ENCODE data around the gene C16orf87. TPM values are rescaled to one million over a fixed set of nuclear protein-coding genes. Genes with fewer than 3 reads are reported as not detected.

Gene C16orf87
- total and polyA plus RNA-seq, 9 of the 15 experiments (the other 6 are each of a cell fraction or from before 2014, with no cell fraction given) = 7.8 to 16.7 (median 10.5) TPM

DNA sequence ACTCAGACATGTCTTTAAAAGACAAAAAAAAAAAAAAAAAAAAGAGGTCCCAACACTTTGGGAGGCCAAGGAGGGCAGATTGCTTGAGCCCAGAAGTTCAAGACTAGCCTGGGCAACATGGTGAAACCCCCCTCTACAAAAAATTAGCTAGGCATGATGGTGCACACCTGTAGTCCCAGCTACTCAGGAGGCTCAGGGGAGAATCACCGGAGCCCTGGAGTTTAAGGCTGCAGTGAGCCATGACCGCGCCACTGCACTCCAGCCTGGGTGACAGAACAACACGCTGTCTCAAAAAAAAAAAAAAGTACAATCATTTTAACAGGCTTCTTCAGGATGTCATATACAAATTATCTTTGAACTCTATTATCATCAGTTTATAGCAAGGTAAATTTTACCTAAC, 22.0 kb downstream of the C16orf87 start:
- Histone ChIP-seq H3K27me3 (ENCODE audit: control insufficient read depth in 2 of 2, insufficient read depth in 2 of 2, low read length in 2 of 2) (no peaks in the 10 kb centered on the region), H3K4me3 (no peak overlapping the region), H3K79me2 (ENCODE audit: control insufficient read depth, insufficient read depth, low read length) (peaks cover 28% of the 10 kb centered on the region), H3K9me3 (replicated peaks; ENCODE audit: control insufficient read depth, insufficient read depth, low read depth, low read length) (no peaks in the 10 kb centered on the region), H3K9me1 (ENCODE audit: control insufficient read depth, insufficient read depth, low read length) (no peaks in the 10 kb centered on the region), H3K4me1 (replicated peaks in 1 of 2; ENCODE audit: control insufficient read depth in 2 of 2, insufficient read depth in 2 of 2, low read length in 2 of 2) (no peaks in the 10 kb centered on the region; a peak in 1 of 5 replicates), H4K20me1 (replicated peaks; ENCODE audit: control insufficient read depth, insufficient read depth, low read length) (no peaks in the 10 kb centered on the region), H3K4me2 (ENCODE audit: insufficient read depth, low read length) (no peak overlapping the region), H3K9ac (ENCODE audit: insufficient read depth in 1 of 2, low read depth in 2 of 2, low read length in 2 of 2) (no peak overlapping the region), H3K27ac (ENCODE audit: extremely low read depth, low read depth, low read length) (no peak overlapping the region), H3K36me3 (ENCODE audit: control insufficient read depth, insufficient read depth, low read length) (peaks cover 8% of the 10 kb centered on the region; the same call in 1 of the 3 replicates), H2AFZ (ENCODE audit: low read depth, low read length) (no peak overlapping the region)
- CTCF ChIA-PET (ENCODE audit: low intra/inter-chr PET ratio) = no interaction called here
- DNase-seq (ENCODE audit: extremely low read depth in 1 of 4, low spot score in 3 of 4) (no peak), ATAC-seq (no peak), FAIRE-seq (no peak)
- in situ Hi-C loops (cut with MboI) (no loop called here), intact Hi-C loops (cut with micrococcal nuclease) (no loop called here)
- POLR2A ChIA-PET = interaction anchor here (1.2 kb wide), 1 partner anchor 8 kb away, joined by 3 read pairs; no protein-coding TSS in a partner anchor
- BruUV-seq (replicated peaks) = no TSS peak
- TF ChIP-seq SP1 (CRISPR knock-in tag; IDR thresholded peaks at IDR 0.05) (no peak), OTX1 (CRISPR knock-in tag; IDR thresholded peaks at IDR 0.05) (no peak), ZNF584 (CRISPR knock-in tag; IDR thresholded peaks at IDR 0.05; ENCODE audit: low read depth) (no peak), BRD9 (IDR thresholded peaks at IDR 0.05; ENCODE audit: low read depth, partially characterized antibody) (no peak), FOXJ3 (CRISPR knock-in tag; IDR thresholded peaks at IDR 0.05) (no peak), DACH1 (IDR thresholded peaks at IDR 0.05; ENCODE audit: partially characterized antibody) (no peak), JUNB (CRISPR knock-in tag; conservative IDR thresholded peaks at IDR 0.05) (no peak), NCOA2 (IDR thresholded peaks at IDR 0.05; ENCODE audit: partially characterized antibody in 2 of 2) (no peak), TCF3 (CRISPR knock-in tag; IDR thresholded peaks at IDR 0.05) (no peak), ZNF785 (CRISPR knock-in tag; IDR thresholded peaks at IDR 0.05) (no peak), ZNF175 (CRISPR knock-in tag; IDR thresholded peaks at IDR 0.05; ENCODE audit: low read depth) (no peak), NFIX (CRISPR knock-in tag; IDR thresholded peaks at IDR 0.05; ENCODE audit: low read depth) (no peak), ZNF140 (CRISPR knock-in tag; IDR thresholded peaks at IDR 0.05) (no peak), TAF7 (tag; IDR thresholded peaks at IDR 0.05) (no peak), ZKSCAN1 (IDR thresholded peaks at IDR 0.05; ENCODE audit: low read depth, low read length) (no peak), FOS (IDR thresholded peaks at IDR 0.05; ENCODE audit: extremely low read depth, insufficient read length) (no peak)
- TF ChIP-seq, protein P1, sequence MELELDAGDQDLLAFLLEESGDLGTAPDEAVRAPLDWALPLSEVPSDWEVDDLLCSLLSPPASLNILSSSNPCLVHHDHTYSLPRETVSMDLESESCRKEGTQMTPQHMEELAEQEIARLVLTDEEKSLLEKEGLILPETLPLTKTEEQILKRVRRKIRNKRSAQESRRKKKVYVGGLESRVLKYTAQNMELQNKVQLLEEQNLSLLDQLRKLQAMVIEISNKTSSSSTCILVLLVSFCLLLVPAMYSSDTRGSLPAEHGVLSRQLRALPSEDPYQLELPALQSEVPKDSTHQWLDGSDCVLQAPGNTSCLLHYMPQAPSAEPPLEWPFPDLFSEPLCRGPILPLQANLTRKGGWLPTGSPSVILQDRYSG (tag; conservative IDR thresholded peaks at IDR 0.05; ENCODE audit: low read depth) = no peak
- 93% methylated on average over 4 of the region's 4 CpGs for WGBS (ENCODE audit: insufficient coverage, low coverage, missing lambda C conversion rate)
